T-helper 1 cell (primary cell): ENCODE results near the gene TMEM181.
"Not testable (repeated sequence)": the region's sequence is repeated elsewhere in the genome, so short reads cannot be mapped to it uniquely, and the experiment has no call there.

Experiments
- DNase-seq, 5 donors: peaks; one replicate each; pipeline ENCODE4 v3.0.0-alpha.2; 2012 to 2020

Gene TMEM181

DNA sequence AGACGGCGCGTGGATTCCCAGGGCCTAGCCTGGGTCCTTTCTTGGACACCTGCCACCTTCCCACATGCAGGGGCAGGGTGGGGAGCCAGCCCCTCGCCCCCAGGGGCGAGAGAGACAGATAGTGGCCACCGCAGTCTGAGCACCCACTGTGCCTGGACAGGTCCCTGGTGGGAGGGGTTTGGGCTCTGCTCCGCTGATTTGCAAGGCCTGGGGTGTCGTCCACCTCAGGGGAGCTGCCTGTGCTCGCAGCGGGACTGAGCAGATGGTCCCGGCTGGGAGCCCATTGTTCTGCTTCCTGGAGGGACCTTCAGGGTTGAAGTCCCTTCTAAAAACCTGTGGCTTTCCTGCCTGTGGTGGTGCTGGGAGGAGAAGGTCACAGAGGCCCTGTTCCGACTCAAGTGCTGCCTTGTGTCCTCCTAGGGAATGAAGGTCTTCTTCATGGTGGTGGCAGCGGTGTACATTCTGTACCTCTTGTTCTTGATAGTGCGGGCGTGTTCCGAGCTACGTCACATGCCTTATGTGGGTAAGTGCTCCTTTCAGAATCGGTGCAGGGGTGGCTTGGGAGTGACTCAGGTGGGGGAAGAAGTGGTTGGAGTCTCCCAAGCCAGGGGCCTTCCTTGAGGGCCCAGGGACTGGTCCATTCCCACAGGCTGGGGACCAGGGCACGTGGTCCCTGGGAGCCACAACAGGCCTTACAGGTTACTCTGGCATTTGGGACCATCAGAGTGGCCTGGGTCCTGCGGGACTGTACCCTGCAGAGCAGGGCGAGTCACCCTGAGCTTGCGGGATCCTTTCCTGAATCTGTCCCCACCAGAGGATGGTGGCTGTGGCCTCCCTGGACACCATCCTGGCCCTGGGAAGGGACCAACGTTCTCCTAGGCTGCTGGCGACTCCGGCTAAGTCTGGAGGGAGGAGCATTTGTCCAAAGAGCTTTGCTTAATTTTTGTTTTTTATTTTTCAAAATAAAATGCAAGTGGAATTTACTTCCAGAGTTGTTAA lies 65.1 kb downstream of the TMEM181 start:
- no peak for DNase-seq

DNA sequence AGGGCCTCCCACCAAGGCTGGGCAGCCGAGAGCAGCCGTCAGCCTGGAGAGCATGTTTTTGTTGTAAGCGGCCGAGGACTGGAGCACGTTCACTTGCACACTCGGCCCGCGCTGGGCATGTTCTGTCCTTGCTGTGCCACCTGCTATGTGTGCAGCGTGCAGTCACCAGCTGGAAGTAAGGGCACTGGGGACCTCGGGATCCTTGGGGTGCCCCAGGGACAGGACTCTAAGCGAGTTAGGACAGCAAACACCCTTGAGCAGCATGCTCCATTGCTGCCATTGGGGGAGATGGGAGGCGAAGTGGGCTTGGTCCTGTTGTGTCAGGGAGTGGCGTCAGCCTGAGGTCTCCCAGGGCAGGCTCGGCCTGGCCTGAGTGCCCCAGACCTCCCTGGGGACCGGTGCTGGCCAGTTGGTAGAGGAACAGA lies 66.0 kb downstream of the TMEM181 start:
- no peak for DNase-seq

DNA sequence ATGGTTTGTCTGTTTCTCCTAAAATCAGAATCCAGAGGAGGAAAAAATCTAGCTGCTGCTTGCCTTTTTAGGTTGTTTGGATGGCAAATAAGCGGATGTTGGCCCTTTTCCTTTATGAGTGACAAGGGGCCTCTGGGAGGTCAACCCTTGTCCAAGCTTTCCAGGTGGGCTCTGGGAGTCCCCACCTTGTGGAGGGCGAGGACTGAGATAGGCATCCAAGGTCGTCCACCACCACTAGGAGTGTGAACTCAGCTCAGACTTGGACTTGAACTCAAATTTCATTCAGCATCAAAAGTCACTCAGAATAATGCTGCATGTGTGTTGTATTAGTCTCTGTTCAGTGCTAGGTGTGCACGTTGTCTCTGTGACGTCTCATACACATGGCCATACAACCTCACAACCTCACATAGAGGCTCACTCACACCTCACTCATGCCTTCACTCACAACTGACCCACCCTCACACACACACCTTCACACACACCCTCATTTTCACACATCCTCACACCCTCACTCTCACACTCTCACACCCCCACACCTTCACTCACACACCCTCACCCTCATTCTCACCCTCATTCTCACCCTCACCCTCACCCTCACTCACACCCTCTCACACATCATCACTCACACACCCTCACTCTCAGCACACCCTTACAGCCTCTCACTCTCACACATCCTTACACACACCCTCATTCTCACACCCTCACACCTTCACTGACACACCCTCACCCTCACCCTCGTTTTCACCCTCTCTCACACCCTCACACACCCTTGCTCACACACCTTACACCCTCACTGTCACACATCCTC lies 66.7 kb downstream of the TMEM181 start:
- DNase-seq: no peak

DNA sequence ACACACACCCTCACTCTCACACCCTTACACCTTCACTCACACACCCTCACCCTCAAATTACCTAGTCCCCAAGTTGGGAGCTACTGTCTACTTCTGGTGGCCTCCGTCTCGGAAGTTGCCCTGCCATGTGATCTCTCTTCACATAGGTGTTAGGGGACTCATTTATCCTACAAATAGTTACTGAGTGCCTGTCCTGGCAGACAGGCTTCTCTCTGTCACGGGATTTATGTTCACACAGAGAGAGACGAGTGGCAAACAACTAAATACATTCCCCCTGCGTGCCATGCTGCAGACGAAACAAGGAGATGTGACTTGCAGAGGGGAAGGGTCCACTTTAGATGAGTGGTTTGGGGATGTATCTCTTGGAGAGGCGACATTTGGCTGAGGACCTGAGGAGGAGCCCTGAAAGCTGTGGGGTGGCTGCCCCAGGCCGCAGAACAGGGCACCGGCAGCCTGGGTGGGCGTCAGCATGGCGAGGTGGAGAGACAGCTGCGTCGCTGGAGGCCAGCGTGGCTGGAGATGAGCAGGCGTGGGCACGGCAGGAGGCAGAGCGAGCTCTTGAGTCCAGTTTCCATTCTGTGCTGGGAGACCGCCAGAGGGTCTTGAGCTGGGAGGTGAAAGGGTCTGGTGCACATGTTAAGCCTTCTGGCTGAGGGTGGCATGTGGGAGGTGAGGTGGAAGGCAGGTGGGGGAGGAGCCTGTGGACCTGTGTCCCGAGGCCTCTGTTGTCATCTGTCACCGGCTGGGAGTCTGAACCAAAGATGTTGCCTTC lies 67.5 kb downstream of the TMEM181 start:
- no peak for DNase-seq

DNA sequence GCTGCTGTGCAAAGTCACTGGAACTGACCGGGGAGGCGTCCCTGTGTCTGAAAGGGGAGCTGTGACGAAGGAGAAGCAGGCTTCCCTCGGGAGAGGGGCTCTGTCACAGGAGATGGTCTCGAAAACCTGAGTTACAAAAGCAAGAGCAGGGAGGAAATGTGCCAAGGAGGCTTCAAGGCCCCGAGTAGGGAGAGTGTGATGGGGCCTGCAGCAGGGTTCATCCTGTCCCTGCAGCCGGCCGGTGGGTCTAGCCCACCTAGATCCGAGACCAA lies 68.0 kb downstream of the TMEM181 start:
- DNase-seq: no peak

DNA sequence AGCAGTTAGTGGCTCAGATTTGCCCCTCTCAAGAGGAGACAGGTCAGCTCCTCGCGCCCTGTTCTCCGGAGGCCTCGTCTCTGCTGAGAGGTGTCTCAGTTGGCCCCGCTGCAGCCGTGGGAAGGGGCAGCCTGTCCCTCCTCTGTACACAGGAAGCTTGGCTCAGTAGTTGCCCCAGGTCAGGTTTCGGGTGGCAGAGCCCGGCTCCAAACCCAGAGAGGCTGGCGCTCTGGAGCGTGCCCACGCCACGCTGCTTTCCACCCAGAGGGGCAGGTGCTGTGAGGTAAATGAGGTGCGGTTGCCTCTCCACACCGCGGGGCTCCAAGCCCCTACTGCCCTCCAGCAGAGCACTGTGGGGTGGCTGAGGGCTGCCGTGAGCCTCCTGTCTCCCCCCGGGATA lies 68.7 kb downstream of the TMEM181 start:
- DNase-seq: no peak

DNA sequence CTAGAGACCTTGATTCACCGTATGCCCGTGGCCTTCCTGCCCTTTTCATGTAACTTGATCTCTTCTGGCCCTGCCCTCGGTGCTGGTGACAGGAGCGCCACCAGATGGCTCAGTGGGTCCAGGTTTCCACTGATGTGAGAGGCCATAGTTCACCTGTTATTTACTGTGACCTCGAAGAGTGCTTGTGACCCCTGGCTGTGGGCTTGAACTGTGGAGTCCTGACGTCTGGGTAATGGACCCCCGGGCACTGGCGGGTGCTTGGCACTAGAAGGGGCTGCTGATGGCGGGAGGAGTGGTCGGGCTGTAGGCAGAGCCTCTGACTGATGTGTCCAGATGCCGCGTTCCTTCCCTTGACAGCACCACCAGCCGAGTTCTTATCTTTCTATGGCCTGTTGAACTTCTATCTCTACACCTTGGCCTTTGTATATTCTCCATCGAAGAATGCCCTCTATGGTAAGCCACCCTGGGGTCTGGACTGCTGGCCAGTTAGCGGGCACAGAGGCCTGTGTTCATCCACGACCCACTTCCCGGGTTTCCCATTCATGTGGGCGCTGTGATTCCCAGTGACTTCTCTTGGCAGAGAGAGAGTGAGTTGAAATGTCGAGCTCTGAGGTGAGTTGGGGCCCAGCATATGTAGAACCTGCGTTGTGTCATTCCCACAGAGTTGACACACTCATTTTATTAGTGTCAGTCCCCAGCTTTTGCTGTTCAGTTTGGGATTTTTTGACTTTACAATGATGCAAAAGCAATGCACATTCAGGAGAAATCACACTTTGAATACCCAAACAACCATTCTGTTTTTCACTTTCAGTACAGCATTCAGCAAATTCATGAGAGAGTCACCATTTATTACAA lies 69.7 kb downstream of the TMEM181 start:
- peak in 1 of 5 donors; percentile 27 for DNase-seq

DNA sequence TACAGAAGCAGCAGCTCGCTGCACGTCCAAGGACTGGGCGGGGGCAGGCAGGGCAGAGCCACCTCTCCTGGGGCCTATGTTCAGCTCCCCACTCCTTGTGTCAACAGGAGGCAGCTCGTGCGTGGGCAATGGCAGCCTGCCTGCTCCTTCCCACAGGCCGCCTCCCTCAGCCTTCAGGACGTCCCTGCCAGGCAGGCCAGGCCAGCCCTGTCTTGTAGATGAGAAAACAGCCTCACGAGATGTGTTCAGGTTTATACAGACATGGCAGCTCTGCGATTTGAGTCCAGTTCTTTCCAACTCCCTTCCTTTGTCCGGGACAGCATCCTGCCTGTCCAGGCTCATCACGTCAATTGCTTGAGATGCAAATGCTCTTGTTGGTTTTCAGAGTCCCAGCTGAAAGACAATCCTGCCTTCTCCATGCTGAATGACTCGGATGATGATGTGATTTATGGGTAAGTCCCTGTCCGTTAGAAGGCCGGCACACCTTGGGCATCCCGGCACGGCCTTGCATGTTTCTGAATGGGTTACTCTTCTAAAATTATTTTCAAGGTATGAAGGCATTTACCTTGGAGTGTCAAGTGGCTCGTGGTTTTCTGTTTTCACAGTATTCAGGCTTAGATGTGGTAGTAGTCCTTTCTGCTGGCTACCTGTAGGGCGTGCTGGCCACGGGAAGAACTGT lies 71.2 kb downstream of the TMEM181 start:
- no peak for DNase-seq

DNA sequence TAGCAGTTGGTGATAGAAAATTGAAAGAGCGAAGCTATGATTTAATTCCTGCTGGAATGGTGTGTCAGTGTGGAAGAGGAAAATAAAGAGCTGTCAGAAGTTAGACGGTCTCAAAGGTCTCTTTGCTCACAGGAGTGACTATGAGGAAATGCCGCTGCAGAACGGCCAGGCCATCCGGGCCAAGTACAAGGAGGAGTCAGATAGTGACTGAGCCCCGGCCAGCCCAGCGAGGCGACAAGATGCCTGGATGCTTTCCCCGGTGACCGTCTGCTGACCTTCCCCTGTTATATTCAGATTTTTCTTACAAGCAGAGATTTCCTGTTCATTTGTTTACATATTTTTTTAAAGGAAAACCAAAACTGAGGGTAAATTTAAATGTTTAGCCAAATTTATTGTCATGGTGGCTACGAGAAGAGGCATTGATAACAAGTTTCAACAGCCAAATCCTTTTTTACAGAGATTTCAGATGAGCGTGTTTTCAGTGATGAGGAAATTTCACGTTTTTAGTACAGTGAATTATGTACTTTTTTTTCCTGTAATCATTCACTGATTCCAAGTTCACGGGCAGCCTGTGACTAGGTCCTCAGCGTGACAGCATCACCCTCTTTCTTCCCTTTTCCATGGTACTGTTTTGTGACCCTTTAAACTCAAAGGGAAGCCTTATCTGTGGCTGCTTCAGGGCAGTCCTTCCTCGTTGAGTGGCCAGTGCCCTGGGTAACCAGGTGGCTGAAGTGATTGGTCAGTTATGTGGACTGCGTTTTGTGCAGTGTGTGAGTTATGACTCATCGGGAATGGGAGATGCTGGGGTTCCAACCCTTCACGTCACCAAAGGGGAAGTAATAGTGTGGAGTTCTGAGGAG lies 72.0 kb downstream of the TMEM181 start:
- no peak for DNase-seq

DNA sequence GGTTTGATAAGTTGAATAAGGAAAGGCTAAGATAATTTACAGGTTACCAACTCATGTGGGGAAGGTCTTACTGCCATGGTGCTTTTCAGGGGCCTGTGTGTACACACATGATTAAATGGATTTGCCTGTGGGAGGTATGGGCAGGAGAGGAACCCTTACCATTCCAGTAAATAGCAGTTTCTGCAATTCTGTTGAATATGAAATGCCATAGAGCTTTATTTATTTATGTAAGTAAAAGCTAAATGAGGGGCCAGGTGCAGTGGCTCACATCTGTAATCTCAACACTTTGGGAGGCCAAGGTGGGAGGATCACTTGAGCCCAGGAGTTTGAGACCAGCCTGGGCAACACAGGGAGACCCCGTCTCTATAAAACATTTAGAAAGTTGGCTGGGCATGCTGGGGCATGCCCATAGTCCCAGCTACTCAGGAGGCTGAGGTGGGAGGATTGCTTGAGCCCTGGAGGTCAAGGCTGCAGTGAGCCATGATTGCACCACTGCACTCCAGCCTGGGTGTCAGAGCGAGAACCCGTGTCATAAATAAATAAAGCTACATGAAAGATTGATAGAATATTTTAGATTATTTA lies 72.7 kb downstream of the TMEM181 start:
- DNase-seq: not testable (repeated sequence)

DNA sequence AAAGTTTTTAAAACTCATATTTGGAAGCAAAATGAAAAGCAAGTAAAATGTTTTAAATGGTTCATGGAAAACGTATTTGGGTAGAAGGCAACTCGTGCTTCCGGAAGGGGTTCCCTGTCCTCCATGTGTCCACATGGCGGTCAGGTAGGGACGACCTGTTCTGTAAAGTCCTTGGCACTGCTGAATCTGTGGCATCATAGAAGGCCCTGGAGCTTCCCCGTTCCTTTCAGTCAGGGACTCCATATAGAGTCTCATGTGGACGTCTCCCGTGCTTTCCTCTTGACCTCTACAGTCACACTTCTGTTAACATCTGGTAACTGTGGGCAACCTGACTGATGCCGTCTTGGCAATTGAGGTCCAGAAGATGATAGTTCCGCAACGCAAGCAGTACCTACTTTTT lies 73.2 kb downstream of the TMEM181 start:
- no peak for DNase-seq

DNA sequence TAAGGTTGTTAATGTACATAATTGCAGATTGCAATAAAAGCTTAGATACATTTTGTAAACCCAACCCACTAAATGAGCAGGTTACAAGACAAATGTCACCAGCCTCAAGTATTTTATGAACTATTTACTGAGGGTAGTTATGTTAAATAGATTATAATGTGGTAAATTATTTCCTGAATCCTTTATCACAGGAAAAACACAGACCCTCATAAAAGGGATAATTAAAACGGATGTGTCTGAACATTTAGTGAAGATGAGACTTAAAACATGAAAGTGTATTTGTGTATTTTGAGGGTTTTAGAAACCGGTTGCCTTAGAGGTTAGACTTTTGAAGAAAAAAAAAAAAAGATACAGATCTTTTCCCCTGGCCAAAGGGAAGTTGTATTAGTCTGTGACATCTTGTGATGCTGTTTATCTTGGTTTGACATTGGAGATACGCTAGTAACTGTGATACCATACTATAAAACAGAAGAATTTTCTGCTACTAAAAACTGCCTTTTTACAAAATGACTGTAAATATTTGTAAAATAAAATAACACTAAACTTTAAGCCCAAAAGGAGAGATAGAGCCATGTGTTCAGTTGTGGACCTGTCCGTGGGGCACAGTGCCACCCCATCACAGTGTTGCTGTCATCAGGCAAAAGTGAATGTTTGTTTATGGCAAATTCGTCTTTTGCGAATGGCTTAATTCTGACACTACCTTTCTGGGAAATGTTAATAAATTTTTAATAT lies 75.0 kb downstream of the TMEM181 start:
- no peak for DNase-seq

DNA sequence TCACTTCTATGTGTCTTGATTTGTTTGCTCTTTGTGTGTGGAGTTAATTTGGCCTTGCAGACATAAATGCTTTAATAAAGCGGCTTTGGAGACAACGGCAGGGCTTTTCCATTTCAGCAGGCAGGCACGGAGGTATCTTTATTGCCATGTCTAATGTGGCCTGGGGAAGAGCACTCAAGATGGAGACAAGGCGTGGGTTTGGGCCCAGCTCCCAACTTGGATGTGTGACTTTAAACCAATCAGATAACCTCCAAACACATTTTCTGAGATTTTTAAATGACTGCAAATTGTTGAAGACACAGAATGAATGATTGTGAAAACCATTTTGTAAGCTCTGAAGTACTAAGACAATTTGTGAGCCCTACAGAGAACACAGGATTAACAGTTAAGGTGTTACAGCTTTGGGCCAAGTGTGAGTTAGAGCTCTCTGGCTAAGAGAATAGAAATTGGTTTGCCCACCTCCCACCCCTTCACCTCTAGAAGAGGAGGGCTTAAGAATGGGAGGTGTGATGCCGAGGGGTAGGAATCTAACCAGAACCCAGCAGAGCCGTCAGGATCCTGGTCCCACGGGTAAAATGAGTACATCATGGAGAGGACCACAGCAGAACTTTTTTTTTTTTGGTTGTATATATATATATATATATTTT lies 75.7 kb downstream of the TMEM181 start:
- DNase-seq: no peak

DNA sequence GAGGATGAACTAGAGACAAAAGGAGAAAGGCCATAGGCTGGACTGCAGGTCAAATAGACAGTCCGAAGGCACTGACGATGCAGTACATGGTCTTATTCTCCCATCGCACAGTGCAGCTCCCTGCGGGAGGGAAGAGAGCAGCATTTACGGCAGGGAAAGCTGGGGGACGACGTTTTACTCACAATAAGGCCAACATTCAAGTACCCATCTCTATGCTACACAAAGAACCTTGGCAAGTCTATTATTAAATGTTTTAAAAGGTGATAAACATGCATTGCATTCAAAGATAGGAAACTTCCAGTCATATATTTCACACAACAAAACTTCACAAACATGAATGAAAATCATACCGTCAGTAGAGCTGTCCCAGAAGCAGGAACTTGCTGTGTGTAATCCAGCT lies 76.9 kb downstream of the TMEM181 start:
- DNase-seq: no peak

DNA sequence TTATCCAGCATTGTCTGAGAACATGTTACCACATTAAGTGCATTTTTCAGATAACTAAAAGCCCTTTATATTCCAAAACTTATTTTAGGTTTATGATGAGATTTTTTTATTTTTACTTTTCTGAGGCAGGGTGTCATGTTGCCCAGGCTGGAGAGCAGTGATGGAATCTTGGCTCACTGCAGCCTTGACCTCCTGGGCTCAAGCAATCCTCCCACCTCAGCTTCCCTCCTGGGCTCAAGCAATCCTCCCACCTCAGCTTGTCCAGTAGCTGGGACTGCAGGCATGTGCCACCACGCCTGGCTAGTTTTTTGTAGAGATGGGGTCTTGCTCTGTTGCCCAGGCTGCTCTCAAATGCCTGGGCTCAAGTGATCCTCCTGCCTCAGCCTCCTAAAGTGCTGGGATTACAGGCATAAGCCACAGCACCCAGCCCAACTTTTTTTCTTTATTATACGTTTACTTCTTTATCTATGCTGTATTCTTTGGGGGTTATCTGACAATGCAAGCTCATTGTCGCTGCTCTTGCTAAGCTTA lies 78.5 kb downstream of the TMEM181 start:
- DNase-seq: no peak

DNA sequence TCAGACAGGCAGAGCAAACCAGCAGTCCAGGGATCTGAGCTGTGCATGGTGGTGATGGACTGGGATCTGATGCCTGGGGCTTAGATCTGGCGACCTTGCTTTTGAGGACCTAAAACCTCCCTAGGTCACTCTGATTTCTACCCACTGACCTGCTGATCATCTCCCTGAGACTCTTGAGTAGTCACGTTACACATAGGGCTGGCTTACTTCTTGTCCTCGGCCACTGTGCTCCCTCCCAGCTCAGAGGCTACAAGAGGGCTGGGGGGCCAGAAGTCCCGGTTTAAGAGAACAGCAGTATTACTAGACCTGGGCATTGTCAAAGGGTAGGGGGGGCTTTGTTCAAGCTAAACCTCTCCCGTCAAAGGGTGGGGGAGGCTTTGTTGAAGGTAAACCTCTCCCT lies 79.2 kb downstream of the TMEM181 start:
- no peak for DNase-seq

DNA sequence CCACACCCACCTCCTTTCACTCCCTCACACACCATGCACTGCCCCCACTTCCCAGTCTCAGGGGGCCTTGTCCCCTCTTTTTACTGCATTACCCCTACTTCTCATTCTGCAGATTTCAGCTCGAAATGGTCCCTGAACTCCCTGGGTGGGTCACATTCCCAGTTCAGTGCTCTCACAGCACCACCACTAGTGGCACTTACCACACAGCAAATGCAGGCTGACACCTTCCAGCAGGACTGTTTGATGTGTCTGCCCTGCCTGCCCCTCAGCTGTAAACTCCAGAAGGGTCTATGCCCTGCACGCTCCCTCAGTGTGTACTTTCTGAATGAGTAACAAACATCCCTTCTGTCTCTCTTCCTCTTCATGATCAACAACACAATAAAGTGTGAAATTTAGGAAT lies 80.6 kb downstream of the TMEM181 start:
- no peak for DNase-seq

DNA sequence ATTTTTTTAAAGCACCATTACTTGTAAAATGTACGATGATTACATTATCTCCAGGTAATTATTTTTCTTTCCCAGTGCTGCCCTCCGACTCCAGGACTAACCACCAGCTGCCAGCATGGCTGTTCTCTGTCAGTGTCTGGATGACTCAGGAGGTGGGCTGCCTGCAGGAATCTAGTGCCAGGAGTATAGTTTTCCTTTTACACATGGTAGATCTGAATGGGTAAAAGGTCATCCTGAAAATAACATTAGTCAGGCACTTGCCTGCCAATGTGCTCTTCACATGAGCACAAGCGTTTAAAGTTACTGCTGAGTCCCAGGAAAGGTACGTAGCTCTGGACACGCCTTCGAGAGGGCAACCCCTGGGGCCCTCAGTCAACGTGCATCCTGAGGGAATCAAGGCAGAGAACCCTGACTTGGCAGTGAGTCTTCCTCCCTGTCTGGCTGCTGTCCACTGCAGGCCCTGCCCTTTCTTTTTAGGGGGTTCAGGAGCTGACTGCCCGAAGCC lies 82.3 kb downstream of the TMEM181 start:
- no peak for DNase-seq

DNA sequence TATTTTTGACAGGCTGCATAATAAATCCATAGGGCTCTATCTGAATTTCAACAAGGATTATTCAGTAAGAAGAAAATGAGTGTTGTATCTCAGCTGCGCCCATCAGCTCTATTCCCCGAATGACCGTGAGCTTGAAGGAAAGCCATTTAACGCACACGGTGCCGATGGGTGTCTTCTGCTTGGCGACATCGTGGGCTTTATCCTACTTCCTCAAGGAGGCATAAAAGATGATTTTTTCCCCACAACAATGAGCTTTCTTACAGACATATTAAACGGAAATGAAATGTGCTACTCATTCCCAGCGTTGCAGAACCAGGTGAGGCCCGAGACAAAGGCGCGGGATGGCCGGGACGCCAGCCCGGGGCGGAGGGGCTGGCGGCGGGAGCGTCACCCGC lies 83.9 kb downstream of the TMEM181 start:
- no peak for DNase-seq
